ENCODE measurements around the gene TMEM135. TPM values are rescaled to one million over a fixed set of nuclear protein-coding genes. Genes with fewer than 3 reads are reported as not detected.

TMEM135 gene
- total RNA-seq, 4 donors from 2014 or later = 51.3 to 73.8 (median 52.4) TPM

- TF ChIP-seq CTCF (IDR thresholded peaks at IDR 0.05; ENCODE audit: low read depth) = no peak
Measured at GRCh38 chr11:87022738-87023137, 15.0 kb upstream of the TMEM135 start.

GRCh38 chr11:87030458-87031054 lies 7.2 kb upstream of the TMEM135 start:
- no peak for TF ChIP-seq CTCF (IDR thresholded peaks at IDR 0.05; ENCODE audit: low read depth)

GRCh38 chr11:87031433-87032170 lies 6.1 kb upstream of the TMEM135 start:
- TF ChIP-seq CTCF (IDR thresholded peaks at IDR 0.05; ENCODE audit: low read depth) = no peak

- no peak for TF ChIP-seq CTCF (IDR thresholded peaks at IDR 0.05; ENCODE audit: low read depth)
Measured at GRCh38 chr11:87033561-87033960, 4.2 kb upstream of the TMEM135 start.

- no peak for TF ChIP-seq CTCF (IDR thresholded peaks at IDR 0.05; ENCODE audit: low read depth)
Measured at GRCh38 chr11:87035976-87036583, 1.7 kb upstream of the TMEM135 start.

GRCh38 chr11:87036756-87037449 lies 831 bp upstream of the TMEM135 start:
- TF ChIP-seq CTCF (IDR thresholded peaks at IDR 0.05; ENCODE audit: low read depth) = no peak
